ENCODE data around the gene ZBTB20. TPM values are rescaled to one million over a fixed set of nuclear protein-coding genes. Genes with fewer than 3 reads are reported as not detected.

ZBTB20 gene
- total RNA-seq, 2 experiments from 2014 or later, result 11.0 to 11.4 TPM

GRCh38 chr3:115021061-115021460 is 126.0 kb downstream of the ZBTB20 start:
- ChIA-PET POLR2A (no interaction called here), CTCF (no interaction called here)
- Mint-ChIP-seq H3K36me3 (ENCODE audit: low read depth) (peaks cover 3% of the 10 kb centered on the region), H3K9me3 (peaks cover 10% of the 10 kb centered on the region), H3K4me1 (no peaks in the 10 kb centered on the region), H3K27me3 (no peaks in the 10 kb centered on the region), H3K4me3 (no peak overlapping the region), H3K27ac (no peak overlapping the region)
- DNase-seq, result no peak

GRCh38 chr3:115019900-115020299 is 127.2 kb downstream of the ZBTB20 start:
- no peaks in the 10 kb centered on the region for H3K27me3 Mint-ChIP-seq
- H3K9me3 Mint-ChIP-seq, result peaks cover 13% of the 10 kb centered on the region
- ChIA-PET POLR2A (no interaction called here), CTCF (no interaction called here)
- peaks cover 6% of the 10 kb centered on the region for H3K36me3 Mint-ChIP-seq (ENCODE audit: low read depth)
- no peak for DNase-seq
- H3K27ac Mint-ChIP-seq, result no peak overlapping the region
- H3K4me1 Mint-ChIP-seq, result no peaks in the 10 kb centered on the region
- H3K4me3 Mint-ChIP-seq, result no peak overlapping the region

GRCh38 chr3:115018694-115019093 is 128.4 kb downstream of the ZBTB20 start:
- H3K4me3 Mint-ChIP-seq, result no peak overlapping the region
- H3K36me3 Mint-ChIP-seq (ENCODE audit: low read depth), result peaks cover 6% of the 10 kb centered on the region
- peaks cover 13% of the 10 kb centered on the region for H3K9me3 Mint-ChIP-seq
- H3K27me3 Mint-ChIP-seq, result no peaks in the 10 kb centered on the region
- POLR2A ChIA-PET, result interaction anchor here (0.6 kb wide), 1 partner anchor 8 kb away, joined by 3 read pairs; no protein-coding TSS in a partner anchor
- DNase-seq, result no peak
- no peaks in the 10 kb centered on the region for H3K4me1 Mint-ChIP-seq
- CTCF ChIA-PET, result no interaction called here
- H3K27ac Mint-ChIP-seq, result no peak overlapping the region

- Mint-ChIP-seq H3K36me3 (ENCODE audit: low read depth) (no peaks in the 10 kb centered on the region), H3K4me1 (no peaks in the 10 kb centered on the region), H3K27ac (no peak overlapping the region), H3K9me3 (peaks cover 7% of the 10 kb centered on the region), H3K27me3 (no peaks in the 10 kb centered on the region), H3K4me3 (no peak overlapping the region)
- POLR2A ChIA-PET, result no interaction called here
- no peak for DNase-seq
- CTCF ChIA-PET, result no interaction called here
These were observed 139.1 kb downstream of the ZBTB20 start for GRCh38 chr3:115007966-115008365.

GRCh38 chr3:115004201-115005140 is 142.6 kb downstream of the ZBTB20 start:
- DNase-seq, result no peak
- Mint-ChIP-seq H3K36me3 (ENCODE audit: low read depth) (peaks cover 6% of the 10 kb centered on the region), H3K27ac (no peak overlapping the region), H3K4me1 (no peaks in the 10 kb centered on the region), H3K4me3 (no peak overlapping the region), H3K9me3 (peaks cover 5% of the 10 kb centered on the region), H3K27me3 (no peaks in the 10 kb centered on the region)
- CTCF ChIA-PET, result no interaction called here
- POLR2A ChIA-PET, result no interaction called here

- Mint-ChIP-seq H3K4me3 (no peak overlapping the region), H3K4me1 (no peaks in the 10 kb centered on the region), H3K36me3 (ENCODE audit: low read depth) (peaks cover 6% of the 10 kb centered on the region), H3K27me3 (no peaks in the 10 kb centered on the region), H3K9me3 (peaks cover 8% of the 10 kb centered on the region), H3K27ac (no peak overlapping the region)
- POLR2A ChIA-PET, result no interaction called here
- CTCF ChIA-PET, result no interaction called here
- DNase-seq, result no peak
These were observed 148.0 kb downstream of the ZBTB20 start for GRCh38 chr3:114998971-114999579.

GRCh38 chr3:114994554-114995341 is 152.3 kb downstream of the ZBTB20 start:
- ChIA-PET CTCF (no interaction called here), POLR2A (no interaction called here)
- no peaks in the 10 kb centered on the region for H3K4me1 Mint-ChIP-seq
- H3K36me3 Mint-ChIP-seq (ENCODE audit: low read depth), result peaks cover 6% of the 10 kb centered on the region
- no peak overlapping the region for H3K4me3 Mint-ChIP-seq
- H3K27ac Mint-ChIP-seq, result no peak overlapping the region
- no peak for DNase-seq
- peaks cover 14% of the 10 kb centered on the region for H3K9me3 Mint-ChIP-seq
- H3K27me3 Mint-ChIP-seq, result no peaks in the 10 kb centered on the region

- POLR2A ChIA-PET, result no interaction called here
- peaks cover 6% of the 10 kb centered on the region for H3K9me3 Mint-ChIP-seq
These were observed 161.3 kb downstream of the ZBTB20 start for GRCh38 chr3:114985776-114986175.

GRCh38 chr3:114983248-114983647 is 163.8 kb downstream of the ZBTB20 start:
- no peak overlapping the region for H3K27ac Mint-ChIP-seq
- no peaks in the 10 kb centered on the region for H3K27me3 Mint-ChIP-seq
- ChIA-PET POLR2A (no interaction called here), CTCF (no interaction called here)
- H3K36me3 Mint-ChIP-seq (ENCODE audit: low read depth), result no peaks in the 10 kb centered on the region
- no peaks in the 10 kb centered on the region for H3K9me3 Mint-ChIP-seq
- no peak for DNase-seq
- no peak overlapping the region for H3K4me3 Mint-ChIP-seq
- no peaks in the 10 kb centered on the region for H3K4me1 Mint-ChIP-seq

More at GRCh38 chr3:114985776-114986175, 161.3 kb downstream of the ZBTB20 start:
- Mint-ChIP-seq H3K27me3 (no peaks in the 10 kb centered on the region), H3K4me1 (no peaks in the 10 kb centered on the region), H3K27ac (no peak overlapping the region), H3K36me3 (ENCODE audit: low read depth) (peaks cover under 1% of the 10 kb centered on the region), H3K4me3 (no peak overlapping the region)
- CTCF ChIA-PET, result no interaction called here
- DNase-seq, result no peak

GRCh38 chr3:114974387-114974786 is 172.7 kb downstream of the ZBTB20 start:
- Mint-ChIP-seq H3K4me1 (peaks cover 1% of the 10 kb centered on the region), H3K36me3 (ENCODE audit: low read depth) (no peaks in the 10 kb centered on the region), H3K4me3 (no peak overlapping the region), H3K27me3 (no peaks in the 10 kb centered on the region), H3K27ac (no peak overlapping the region), H3K9me3 (peaks cover 4% of the 10 kb centered on the region)
- DNase-seq, result no peak
- POLR2A ChIA-PET, result no interaction called here
- CTCF ChIA-PET, result interaction anchor here (0.6 kb wide), 1 partner anchor 55 kb away, joined by 3 read pairs; no protein-coding TSS in a partner anchor

- ChIA-PET CTCF (interaction anchor here (0.7 to 1.2 kb wide), 2 partner anchors 15 to 19 kb away, joined by 3 to 4 read pairs; no protein-coding TSS in a partner anchor), POLR2A (interaction anchor here (0.5 kb wide), 1 partner anchor 760 kb away, joined by 5 read pairs; no protein-coding TSS in a partner anchor)
- Mint-ChIP-seq H3K36me3 (ENCODE audit: low read depth) (no peaks in the 10 kb centered on the region), H3K4me3 (no peak overlapping the region), H3K27ac (no peak overlapping the region), H3K4me1 (peaks cover 1% of the 10 kb centered on the region), H3K9me3 (peaks cover 4% of the 10 kb centered on the region), H3K27me3 (no peaks in the 10 kb centered on the region)
- no peak for DNase-seq
These were observed 173.6 kb downstream of the ZBTB20 start for GRCh38 chr3:114973536-114973935.

GRCh38 chr3:114967168-114967567 is 179.9 kb downstream of the ZBTB20 start:
- POLR2A ChIA-PET, result no interaction called here
- Mint-ChIP-seq H3K27ac (no peak overlapping the region), H3K27me3 (no peaks in the 10 kb centered on the region), H3K4me3 (no peak overlapping the region), H3K36me3 (ENCODE audit: low read depth) (peaks cover 3% of the 10 kb centered on the region), H3K9me3 (no peaks in the 10 kb centered on the region), H3K4me1 (no peaks in the 10 kb centered on the region)
- DNase-seq, result no peak
- CTCF ChIA-PET, result no interaction called here

- H3K4me1 Mint-ChIP-seq, result no peaks in the 10 kb centered on the region
- no peak for DNase-seq
- H3K27ac Mint-ChIP-seq, result no peak overlapping the region
- H3K4me3 Mint-ChIP-seq, result no peak overlapping the region
- ChIA-PET CTCF (interaction anchor here (0.6 kb wide), 1 partner anchor 18 kb away, joined by 3 read pairs; no protein-coding TSS in a partner anchor), POLR2A (no interaction called here)
- H3K36me3 Mint-ChIP-seq (ENCODE audit: low read depth), result peaks cover 5% of the 10 kb centered on the region
- no peaks in the 10 kb centered on the region for H3K27me3 Mint-ChIP-seq
- H3K9me3 Mint-ChIP-seq, result peaks cover 4% of the 10 kb centered on the region
These were observed 184.9 kb downstream of the ZBTB20 start for GRCh38 chr3:114962189-114962588.
